ENCODE results near the gene ZNF587. TPM values are rescaled to one million over a fixed set of nuclear protein-coding genes. Genes with fewer than 3 reads are reported as not detected.
"Not testable (repeated sequence)": the region's sequence is repeated elsewhere in the genome, so short reads cannot be mapped to it uniquely, and the experiment has no call there.

Gene ZNF587
- total RNA-seq, 1 donor from 2014 or later, result 20.0 TPM

GRCh38 chr19:57887195-57887941, 37.7 kb downstream of the ZNF587 start:
- H3K4me3 ChIP-seq, result peak overlapping the region; percentile 79
- no peaks in the 10 kb centered on the region for H3K27me3 ChIP-seq (ENCODE audit: low read depth)
- peak overlapping the region; percentile 85 for H3K27ac ChIP-seq (replicated peaks)
- H3K9me3 ChIP-seq (replicated peaks), result peaks cover 19% of the 10 kb centered on the region
- peaks cover 29% of the 10 kb centered on the region for H3K36me3 ChIP-seq
- no peak for TF ChIP-seq CTCF (IDR thresholded peaks at IDR 0.05; ENCODE audit: borderline replicate concordance)
- intact Hi-C loops (cut with micrococcal nuclease), result no loop called here
- DNase-seq, result no peak
- H3K4me1 ChIP-seq, result peaks cover 43% of the 10 kb centered on the region

DNA sequence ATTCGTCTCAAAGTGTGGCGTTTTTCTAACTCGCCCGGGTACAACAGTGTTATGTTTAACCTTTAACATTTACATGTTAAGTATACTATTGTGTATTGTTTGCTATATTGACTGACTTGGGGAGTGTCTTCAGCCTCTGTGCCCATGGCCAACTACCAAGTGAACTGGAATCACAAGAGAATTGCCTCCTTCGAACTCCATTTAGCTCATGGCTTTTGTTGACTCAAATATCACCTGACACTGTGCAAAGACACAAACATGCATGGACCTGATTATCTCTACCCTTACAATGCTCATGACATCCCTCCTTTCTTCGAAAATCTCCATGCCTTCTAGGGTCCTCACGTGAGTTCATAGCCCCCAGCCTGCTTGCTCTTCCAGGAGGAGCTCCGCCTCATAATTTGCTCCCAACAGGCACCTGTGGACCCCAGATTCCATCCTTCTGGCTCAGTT, 38.5 kb downstream of the ZNF587 start:
- Histone ChIP-seq H3K27me3 (ENCODE audit: low read depth) (no peaks in the 10 kb centered on the region), H3K36me3 (peaks cover 25% of the 10 kb centered on the region), H3K4me3 (peak overlapping the region; percentile 79), H3K9me3 (replicated peaks) (peaks cover 15% of the 10 kb centered on the region), H3K4me1 (peaks cover 43% of the 10 kb centered on the region), H3K27ac (replicated peaks) (peak overlapping the region; percentile 85)
- intact Hi-C loops (cut with micrococcal nuclease), result no loop called here
- no peak for TF ChIP-seq CTCF (IDR thresholded peaks at IDR 0.05; ENCODE audit: borderline replicate concordance)
- DNase-seq, result no peak

DNA sequence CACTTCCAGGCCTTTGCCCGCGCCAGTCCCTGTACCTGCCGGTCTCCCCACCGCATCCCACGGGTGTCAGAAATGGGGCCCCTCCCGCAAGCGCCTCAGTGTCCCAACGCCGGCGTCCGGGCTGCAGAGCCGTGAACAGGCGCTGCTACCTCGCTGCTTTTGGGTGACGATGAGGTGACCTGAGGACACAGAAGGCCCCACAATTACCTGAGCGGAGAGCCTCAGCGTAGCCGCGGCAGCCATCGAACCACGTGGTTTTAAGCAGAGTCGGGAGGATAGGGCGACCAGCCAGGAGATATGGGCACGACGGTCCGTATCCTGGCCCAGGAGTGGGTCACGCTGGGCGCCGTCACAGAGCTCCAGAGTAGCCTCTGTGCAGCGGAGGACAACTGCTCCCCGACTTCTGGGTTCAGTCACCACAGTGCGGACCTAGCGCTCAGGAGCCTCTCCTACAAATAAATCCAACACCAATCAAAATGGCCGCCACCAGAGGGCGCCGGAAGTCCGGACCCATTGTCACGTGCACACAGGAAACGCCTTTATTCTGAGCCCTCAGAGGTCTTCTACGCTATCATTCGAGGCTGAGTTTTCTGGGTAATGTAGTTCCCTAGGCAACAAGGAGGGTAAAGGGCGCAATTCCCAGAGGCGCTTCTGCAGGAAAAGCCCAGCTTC, 39.0 kb downstream of the ZNF587 start, which contains the start of gene ZNF814:
Gene ZNF814, minus strand, starts transcription at position 478 of the 672 bp plus-strand sequence. Its CDS starts 235 bp downstream, at position 243.
- H3K9me3 ChIP-seq (replicated peaks), result peaks cover 9% of the 10 kb centered on the region
- intact Hi-C loops (cut with micrococcal nuclease), result no loop called here

GRCh38 chr19:57890706-57891105, 41.0 kb downstream of the ZNF587 start:
- intact Hi-C loops (cut with micrococcal nuclease), result not testable (repeated sequence)

More for the DNA sequence above, 39.0 kb downstream of the ZNF587 start, which contains the start of gene ZNF814:
- peaks cover 19% of the 10 kb centered on the region for H3K36me3 ChIP-seq
- H3K4me3 ChIP-seq, result peak within 1 kb of the TSS; percentile 79
- peak within 1 kb of the TSS; percentile 85 for H3K27ac ChIP-seq (replicated peaks)
- no peaks in the 10 kb centered on the region for H3K27me3 ChIP-seq (ENCODE audit: low read depth)
- TF ChIP-seq CTCF (IDR thresholded peaks at IDR 0.05; ENCODE audit: borderline replicate concordance), result peak; percentile 45
- DNase-seq, result peak; percentile 86
- H3K4me1 ChIP-seq, result peaks cover 43% of the 10 kb centered on the region

DNA sequence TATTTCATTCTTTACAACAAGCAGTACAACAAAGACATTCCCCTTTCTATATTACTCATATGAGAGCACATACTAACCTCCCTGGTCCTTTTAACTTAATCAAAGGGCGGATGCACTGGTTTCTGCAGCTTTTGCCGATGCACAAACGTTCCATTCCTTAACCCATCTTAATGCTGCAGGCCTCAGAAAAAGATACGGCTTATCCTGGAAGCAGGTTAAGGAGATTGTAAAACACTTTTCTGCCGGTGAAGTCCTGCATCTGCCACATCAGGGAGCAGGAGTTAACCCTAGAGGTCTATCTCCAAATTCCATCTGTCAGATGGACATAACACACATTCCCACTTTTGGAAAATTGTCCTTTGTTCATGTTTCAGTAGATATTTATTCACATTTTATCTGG, 50.7 kb downstream of the ZNF587 start:
- H3K4me3 ChIP-seq, result no peak overlapping the region
- peaks cover 14% of the 10 kb centered on the region for H3K36me3 ChIP-seq
- intact Hi-C loops (cut with micrococcal nuclease), result no loop called here
- DNase-seq, result no peak
- no peaks in the 10 kb centered on the region for H3K4me1 ChIP-seq
- no peaks in the 10 kb centered on the region for H3K27me3 ChIP-seq (ENCODE audit: low read depth)
- no peak overlapping the region for H3K27ac ChIP-seq (replicated peaks)
- no peak for TF ChIP-seq CTCF (IDR thresholded peaks at IDR 0.05; ENCODE audit: borderline replicate concordance)
- H3K9me3 ChIP-seq (replicated peaks), result peaks cover 26% of the 10 kb centered on the region

More at GRCh38 chr19:57890706-57891105, 41.0 kb downstream of the ZNF587 start:
- H3K27ac ChIP-seq (replicated peaks); H3K27me3 ChIP-seq (ENCODE audit: low read depth); H3K4me3 ChIP-seq; H3K9me3 ChIP-seq (replicated peaks); H3K36me3 ChIP-seq; DNase-seq: not testable (repeated sequence)
- peaks cover 30% of the 10 kb centered on the region for H3K4me1 ChIP-seq
